GM19467 (cell line): ENCODE data around the gene ASGR2.
"Not testable (repeated sequence)": the region's sequence is repeated elsewhere in the genome, so short reads cannot be mapped to it uniquely, and the experiment has no call there.

Source experiments
- ATAC-seq: cut with Tn5 transposase; IDR thresholded peaks from one replicate; pipeline ENCODE4 v1.9.1; 2021; ENCODE audit warnings: mild to moderate bottlenecking, moderate library complexity; ENCODE audit not compliant: unreplicated experiment

The ASGR2 gene, protein sequence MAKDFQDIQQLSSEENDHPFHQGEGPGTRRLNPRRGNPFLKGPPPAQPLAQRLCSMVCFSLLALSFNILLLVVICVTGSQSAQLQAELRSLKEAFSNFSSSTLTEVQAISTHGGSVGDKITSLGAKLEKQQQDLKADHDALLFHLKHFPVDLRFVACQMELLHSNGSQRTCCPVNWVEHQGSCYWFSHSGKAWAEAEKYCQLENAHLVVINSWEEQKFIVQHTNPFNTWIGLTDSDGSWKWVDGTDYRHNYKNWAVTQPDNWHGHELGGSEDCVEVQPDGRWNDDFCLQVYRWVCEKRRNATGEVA

DNA sequence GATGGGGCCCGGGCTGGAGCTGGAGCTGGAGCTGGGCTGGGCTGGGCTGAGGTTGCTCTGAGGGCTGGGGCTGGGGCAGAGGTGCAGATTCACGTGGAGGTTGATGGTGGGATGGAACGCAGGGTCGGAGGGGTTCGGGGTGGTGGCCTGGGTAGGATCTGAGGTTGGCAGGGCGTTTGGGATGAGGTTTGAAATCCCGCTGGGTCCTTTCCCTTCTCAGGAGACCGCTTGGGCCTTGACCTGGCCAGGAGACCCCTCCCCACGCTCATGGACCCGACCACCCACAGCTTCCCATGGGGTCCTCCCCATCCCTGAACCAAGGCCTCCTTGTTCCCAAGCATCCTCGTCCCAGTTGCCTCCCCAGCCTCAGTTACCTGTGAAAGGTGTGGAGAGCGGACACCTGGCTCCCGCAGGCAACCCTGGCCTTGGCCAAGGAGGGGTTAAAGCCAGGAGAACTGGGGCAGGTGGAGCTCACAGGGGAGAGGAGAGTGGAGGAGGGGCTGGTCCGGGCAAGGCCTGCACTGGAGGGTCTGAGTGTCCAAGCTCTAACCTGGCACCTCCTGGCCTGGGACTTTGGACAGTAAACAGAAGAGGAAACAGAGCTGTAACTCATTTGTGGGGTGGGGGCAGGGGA is at the start of gene ASGR2:
ASGR2 (minus strand) TSS at position 582 of the 634 bp plus-strand sequence. CDS start 582 bp downstream, outside the sequence.
- ATAC-seq, result no peak

DNA sequence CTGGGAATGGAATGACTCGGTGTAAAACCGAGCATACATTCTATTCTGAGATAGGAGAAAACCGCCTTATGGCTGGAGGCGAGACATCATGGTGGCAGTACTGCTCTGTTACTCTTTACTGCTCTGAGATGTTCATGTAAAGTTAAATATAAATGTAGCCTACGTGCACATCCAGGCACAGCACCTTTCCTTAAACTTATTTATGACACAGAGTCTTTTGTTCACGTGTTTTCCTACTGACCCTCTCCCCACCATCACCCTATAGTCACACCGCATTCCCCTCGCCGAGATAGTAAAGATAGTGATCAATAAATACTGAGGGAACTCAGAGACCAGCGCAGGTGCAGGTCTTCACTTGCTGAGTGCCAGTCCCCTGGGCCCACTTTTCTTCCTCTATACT is 44.9 kb upstream of the ASGR2 start:
- ATAC-seq, result not testable (repeated sequence)

DNA sequence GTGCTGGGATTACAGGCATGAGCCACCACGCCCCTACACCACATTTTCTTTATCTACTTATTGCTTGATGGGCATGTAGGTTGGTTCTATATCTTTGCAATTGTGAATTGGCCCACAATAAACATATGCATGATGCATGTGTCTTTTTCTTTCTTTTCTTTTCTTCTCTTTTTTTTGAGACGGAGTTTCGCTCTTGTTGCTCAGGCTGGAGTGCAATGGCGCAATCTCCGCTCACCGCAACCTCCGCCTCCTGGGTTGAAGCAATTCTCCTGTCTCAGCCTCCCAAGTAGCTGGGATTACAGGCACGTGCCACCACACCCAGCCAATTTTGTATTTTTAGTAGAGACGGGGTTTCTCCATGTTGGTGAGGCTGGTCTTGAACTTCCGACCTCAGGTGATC is 43.8 kb upstream of the ASGR2 start:
- ATAC-seq, result not testable (repeated sequence)

DNA sequence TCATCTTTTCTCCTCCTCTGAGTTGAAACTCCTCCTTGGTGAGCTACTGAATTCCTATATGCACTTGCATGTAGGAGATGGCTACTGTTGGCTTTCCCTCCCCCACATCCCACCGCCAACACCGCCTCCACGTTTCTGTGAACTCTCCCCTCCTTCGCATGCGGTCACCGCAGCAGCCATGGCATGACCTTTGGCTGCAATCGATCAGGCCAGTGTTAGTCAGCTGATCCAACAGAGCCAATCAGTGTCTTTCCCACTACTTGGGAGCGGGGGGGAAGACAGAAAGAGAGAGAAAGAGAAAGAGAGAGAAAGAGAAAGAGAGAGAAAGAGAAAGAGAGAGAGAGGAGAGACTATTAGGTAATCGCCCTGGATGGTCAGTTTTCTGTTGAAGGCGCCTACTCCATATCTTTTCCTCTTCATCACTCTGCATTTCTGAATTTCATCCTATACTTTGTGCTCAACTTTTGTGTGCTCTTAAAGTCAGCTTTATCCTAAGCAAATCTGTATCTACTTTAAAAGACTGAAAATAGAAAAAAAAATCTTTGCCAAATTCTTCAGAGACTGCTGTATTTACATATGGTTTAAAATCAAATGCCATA is 41.8 kb upstream of the ASGR2 start:
- ATAC-seq, result no peak

DNA sequence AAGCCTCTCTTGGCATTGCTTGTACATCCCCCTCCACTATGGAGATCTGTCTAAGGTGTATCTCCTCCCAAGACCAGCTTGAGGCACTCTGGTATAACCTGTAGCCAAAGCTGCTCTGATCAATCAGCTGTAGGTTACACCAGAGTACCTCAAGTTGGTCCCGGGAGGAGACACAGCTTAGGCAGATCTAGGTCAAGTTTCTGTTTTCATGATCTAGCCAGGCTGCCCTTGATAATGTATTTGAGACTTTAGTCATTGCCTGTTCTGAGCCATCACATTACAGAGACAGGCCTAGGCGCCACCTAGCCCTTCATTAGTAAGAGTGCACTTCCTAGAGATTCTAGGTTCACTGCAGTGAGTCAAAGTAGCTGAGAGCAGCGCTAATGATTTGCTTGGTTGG is 33.1 kb upstream of the ASGR2 start:
- no peak for ATAC-seq

DNA sequence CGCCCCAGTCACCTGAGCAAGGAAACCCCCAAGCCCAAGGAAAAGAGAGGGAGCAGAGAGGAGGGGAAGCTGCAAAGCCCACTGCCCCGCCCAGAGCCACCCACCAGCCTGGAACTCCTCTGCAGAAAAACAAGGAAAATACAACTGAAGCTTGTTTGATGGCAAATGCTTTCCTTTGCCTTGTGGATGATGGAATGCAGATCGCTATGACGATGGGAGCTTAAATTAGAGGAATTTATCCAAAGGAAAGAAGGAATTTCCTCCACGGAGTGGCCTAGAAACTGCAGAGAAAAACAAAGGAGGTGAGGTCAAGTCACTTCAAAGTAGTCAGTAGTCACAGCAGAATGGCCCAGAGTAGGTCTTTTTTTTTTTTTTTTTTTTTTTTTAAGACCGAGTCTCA is 31.5 kb upstream of the ASGR2 start:
- no peak for ATAC-seq

DNA sequence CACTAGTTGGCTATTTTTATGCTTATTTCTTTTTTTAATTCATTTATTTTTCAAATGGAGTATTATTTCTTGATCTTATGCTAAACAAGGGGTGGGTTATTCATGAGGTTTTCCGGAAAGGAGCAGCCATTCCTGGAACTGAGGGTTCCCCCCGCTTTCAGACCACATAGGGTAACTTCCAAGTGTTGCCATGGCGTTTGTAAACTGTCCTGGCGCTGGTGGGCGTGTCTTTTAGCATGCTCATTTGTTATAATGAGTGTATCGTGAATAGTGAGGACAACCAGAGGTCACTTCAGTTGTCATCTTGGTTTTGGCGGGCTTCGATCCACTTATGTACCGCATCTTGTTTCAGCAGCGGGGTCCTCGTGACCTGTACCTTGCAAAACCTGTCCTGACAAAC is 29.6 kb upstream of the ASGR2 start:
- no peak for ATAC-seq

DNA sequence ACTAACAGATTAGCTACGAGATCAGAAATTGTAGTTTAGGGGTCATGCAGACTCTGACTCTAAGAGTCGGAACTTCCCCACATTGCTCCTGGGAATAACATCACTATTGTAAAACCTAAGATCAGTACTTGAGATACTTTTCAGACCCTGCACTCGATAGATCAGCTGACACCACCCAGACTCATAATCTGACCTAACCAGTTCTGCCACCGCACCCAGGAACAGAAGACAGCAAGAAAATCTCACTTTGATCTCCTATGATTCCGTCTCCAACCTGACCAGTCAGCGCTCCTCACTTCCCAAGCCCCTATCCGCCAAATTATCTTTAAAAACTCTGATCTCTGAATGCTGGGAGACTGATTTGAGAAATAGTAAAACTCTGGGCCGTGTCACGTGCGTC is 27.2 kb upstream of the ASGR2 start:
- ATAC-seq, result no peak

DNA sequence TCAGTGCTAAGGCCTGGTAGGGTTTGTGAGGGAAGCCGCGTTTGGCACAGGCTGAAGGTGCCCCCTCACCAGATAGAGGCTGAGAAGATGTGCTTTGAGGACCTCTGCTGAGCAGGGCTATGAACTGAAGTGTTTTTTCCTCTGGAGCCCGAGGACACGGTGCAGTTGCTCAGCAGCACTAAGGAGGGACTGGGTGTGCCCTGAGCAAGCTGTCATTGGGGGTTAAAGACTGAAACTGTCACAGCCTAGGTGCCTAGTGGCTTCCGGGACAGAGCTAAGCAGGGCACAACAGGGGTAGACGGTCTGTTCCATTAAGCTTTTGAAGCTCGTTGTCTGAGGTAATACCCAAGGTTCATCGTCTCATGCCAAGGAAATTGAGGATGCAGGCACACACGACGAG is 24.8 kb upstream of the ASGR2 start:
- no peak for ATAC-seq

DNA sequence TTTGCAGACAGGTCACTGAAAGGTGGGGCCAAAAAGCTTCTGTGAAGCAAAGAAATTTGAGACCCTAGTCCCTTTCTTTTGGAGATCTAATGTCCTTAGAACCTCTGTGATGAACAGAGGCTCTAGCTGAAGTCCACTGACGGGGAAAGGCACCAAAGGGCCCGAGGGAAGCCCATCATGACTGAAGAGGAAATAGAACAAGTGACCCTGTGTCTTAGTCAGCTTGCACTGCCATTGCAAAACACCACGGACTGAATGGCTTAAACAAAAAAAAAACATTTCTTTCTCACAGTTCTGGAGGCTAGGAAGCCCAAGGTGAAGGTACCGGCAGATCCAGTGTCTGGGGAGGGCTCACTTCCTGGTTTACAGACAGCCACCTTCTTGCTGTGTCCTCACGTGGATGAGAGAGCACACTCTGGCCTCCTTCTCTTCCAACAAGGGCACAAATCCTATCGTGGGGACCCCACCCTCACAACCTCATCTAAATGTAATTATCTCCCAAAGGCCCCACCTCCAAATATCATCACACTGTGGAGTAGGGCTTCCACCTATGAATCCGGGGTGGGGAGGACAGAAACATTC is 24.3 kb upstream of the ASGR2 start:
- ATAC-seq, result no peak

DNA sequence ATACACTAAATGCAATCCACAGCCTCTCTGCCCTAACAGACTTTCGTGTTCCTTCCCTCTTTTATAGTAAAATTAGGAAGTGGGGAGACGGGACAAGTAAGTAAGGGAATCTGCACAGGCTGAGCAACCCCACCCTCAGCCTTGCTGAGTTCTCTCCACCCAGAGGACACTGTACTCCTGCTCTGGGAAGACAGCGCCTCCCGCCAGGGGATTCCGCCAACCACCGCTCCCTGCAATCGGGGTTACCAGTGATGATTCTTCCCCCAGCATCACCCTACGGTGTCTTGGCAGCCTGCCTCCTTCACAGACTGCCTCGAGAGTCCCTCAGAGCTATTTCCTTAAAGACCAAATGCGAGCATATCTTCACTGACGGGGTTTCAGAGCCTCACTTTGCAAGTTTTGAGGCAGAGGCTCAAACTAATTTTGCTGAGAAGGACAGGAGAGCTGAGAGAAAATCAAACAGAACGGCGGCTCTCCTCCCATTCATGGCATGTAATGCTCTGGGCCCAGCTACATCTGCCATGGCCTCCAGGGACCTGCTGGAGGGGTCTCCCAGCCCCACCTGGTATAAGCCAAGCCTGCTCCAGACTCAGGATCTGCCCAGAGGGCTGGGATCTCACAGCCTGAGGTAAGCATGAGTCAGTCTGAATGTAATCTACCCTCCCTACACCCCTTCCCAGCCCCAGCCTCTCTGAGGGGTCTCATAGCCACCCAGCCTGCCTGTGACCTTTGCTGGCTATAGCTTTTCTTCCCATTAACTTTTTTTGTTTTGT is 22.7 kb upstream of the ASGR2 start:
- no peak for ATAC-seq

DNA sequence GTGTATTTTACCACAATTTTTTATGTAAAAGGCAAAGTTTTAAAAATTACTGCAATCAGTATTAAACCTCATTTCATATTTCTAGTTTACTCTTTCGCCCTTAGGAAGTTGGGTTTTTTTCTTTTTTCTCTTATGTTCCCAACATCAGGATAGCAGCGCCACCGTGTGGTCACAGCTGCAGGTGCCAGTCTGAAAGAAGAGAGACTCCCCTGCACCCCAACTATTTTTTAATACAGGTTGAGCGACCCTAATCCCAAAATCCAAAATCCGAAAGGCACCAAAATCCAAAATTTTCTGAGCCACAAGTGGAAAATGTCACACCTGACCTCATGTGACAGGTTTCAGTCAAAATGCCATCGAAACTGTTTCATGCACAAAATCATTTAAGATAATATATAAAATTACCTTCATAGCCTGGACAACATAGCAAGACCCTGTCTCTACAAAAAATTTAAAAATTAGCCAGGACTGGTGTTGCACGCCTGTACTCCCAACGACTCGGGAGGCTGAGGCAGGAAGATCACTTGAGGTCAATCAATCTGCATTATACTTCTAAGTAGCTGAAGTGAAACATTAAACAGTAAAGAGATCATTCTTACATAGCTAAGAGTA is 21.8 kb upstream of the ASGR2 start:
- no peak for ATAC-seq

DNA sequence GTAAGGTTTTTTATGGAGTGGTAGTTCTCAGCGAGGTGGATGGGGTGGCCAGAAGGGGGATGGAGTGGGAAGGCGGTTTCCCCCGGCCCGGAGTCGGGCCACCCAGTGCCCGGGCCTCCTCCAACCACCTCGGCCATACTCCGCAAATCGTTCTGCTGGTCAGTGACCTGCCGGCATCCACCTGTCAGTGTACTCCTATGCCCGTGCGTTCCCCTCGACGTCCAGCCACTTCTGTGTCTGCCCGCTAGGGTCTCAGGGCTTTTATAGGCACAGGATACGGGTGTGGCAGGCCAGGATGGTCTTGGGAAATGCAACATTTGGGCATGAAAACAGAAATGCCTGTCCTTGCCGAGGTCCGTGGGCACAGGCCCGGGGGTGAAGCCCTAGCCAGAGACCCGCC is 19.3 kb upstream of the ASGR2 start:
- no peak for ATAC-seq

DNA sequence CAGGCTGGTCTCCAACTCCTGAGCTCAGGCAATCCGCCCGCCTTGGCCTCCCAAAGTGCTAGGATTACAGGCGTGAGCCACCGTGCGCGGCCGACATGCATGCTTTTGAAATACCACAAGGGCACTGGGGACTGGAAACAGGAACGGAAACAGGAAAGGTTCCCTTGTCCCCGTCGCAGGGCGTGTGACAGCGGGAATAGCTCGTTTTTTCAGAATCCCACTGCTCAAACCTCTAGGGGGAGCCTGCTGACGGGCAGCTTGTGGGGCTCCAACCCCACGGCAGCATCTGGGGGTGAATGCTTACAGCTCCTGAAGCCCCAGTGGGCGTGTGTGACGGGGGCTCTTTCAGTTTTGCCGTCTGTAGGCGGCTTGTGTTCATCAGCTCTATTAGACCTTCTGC is 18.8 kb upstream of the ASGR2 start:
- ATAC-seq, result no peak

DNA sequence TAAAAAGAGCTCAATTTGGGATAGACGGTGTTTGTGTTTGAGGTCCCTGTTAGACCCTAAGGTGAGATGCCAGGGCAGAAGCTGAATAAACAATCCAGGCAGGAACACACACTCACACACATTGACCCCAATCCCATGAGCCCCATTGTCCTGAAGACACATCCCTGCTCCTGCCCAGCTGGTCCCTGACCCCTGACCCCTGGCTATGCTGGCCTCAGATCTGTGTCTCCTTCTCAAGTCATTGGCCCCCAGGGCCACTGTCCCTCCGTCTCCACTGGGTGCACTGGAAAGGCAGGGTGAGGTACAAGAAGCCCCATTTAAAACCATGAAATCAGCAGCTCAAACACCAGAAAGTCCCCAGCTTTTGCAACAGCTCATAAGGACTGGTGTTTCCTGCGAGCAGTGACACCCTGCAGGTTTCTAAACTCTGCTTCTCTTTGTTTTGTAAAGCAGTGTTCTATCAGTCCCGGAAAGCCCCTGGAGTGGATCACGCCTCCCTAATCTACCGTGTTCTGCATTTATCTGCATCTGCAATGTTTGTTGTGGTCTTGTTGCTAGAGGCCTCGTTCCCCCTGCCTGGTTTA is 18.0 kb upstream of the ASGR2 start:
- ATAC-seq, result peak; percentile 58

DNA sequence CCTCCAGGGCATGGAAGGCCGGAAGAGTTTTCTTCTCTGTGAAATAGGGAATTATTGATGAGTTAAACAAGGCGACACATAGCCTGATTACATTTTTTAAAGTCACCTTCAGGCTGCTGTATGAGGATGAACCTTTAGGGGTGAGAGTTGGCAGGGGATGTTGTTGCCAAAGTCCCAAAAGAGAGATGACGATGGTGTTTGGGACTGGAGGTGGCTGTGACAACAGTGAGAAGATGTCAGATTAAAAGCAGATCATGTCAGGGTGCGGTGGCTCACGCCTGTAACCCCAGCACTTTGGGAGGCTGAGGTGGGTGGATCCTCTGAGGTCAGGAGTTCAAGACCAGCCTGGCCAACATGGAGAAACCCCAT is 16.8 kb upstream of the ASGR2 start:
- no peak for ATAC-seq

DNA sequence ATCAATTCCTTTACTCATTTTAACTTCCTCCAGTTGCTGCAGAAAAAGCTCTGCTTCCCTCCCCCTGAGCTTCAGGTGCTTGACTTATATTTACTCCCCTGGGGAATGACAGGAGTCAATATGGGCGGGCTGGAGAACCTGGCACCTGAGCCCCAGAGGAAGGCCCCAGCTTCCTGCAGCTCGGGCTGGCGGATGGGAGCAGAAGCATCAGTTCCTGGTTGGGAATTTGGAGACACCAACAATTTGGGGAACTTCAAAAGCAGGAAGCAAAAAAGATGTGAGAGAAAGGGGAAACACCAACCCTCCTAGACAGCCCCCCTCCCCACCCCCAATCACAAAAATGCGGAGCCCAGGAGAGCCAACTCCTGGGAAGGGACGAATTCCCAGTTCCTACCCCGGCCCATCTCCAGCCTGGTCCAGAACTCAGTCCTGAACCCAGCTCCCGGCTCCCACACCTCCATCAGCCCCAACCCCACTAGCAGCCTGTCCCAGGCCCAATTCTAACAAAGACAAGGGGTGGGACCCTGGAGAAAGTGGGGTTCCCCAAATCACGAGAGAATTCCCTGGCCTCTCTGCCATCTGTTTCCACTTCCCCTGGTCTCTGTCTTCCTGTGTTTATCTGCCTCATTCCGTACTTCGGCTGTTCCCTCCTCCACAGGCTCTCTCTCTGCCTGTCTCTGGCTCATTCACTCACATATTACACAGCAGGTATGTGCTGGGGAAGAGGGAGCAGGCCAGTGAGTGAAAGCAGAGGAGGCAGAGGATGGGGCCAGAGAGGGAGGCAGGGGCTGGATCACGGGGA is 16.2 kb upstream of the ASGR2 start:
- ATAC-seq, result no peak

DNA sequence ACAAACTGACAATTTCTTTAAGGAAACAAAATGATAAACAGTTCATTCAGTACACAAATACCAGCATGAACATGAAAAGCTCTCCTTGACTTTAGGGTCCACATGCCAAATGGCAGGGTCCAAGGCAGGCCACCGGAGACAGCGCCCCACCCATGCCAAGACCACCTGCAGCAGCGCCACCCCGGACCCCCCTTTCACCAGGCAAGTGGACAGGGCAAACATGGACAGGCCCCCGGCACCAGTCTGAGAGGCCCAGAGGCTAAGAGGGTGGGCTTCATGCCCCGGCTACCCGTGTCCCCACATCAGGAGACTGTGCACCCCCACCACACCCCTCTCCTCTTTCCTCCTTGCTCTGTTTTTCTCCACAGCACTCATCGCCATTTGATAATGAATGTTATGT is 14.7 kb upstream of the ASGR2 start:
- no peak for ATAC-seq

DNA sequence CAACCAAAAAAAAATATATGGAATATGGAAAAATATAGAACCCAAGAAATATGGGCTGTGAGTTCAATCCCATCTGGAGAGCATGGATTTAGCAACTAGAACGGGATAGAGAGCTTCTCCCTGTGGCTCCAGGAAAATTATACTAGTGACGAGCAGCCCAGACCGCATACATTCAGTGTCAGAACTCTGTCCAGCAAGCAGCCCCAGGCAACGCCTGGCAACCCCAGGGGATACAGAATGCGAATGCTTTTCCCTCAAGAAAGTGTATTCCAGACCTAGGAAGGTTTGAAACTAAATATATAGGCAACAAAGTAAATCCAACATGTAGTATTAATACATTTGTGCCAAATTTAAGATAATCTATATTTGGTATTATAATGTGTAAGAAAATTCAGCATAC is 13.5 kb upstream of the ASGR2 start:
- no peak for ATAC-seq

DNA sequence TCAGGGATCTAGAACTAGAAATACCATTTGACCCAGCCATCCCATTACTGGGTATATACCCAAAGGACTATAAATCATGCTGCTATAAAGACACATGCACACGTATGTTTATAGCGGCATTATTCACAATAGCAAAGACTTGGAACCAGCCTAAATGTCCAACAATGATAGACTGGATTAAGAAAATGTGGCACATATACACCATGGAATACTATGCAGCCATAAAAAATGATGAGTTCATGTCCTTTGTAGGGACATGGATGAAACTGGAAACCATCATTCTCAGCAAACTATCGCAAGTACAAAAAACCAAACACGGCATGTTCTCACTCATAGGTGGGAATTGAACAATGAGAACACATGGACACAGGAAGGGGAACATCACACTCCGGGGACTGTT is 12.9 kb upstream of the ASGR2 start:
- not testable (repeated sequence) for ATAC-seq
